ENCODE measurements around the gene ARRB1.

Gene ARRB1

DNA sequence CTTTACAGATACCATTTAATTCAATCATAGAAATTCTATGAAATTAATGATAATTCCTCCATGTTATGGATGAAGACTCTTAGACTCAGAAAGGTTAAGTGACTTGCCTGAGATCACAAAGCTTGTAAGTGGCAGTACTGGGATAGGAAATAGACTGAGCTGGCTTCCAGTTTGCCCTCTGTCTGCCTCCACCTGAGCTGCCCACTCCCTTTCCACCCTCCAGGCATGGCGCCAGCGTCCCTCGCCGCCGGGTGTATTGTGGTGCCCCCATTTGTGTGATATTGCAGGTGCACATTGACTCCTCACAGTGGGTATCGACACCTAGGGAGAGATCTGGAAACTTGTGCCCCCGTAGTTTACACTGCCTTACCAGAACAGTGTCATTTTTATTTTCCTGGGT is 38.5 kb upstream of the ARRB1 start:
- no peaks in the 10 kb centered on the region for H3K36me3 ChIP-seq
- TF ChIP-seq, protein P1, sequence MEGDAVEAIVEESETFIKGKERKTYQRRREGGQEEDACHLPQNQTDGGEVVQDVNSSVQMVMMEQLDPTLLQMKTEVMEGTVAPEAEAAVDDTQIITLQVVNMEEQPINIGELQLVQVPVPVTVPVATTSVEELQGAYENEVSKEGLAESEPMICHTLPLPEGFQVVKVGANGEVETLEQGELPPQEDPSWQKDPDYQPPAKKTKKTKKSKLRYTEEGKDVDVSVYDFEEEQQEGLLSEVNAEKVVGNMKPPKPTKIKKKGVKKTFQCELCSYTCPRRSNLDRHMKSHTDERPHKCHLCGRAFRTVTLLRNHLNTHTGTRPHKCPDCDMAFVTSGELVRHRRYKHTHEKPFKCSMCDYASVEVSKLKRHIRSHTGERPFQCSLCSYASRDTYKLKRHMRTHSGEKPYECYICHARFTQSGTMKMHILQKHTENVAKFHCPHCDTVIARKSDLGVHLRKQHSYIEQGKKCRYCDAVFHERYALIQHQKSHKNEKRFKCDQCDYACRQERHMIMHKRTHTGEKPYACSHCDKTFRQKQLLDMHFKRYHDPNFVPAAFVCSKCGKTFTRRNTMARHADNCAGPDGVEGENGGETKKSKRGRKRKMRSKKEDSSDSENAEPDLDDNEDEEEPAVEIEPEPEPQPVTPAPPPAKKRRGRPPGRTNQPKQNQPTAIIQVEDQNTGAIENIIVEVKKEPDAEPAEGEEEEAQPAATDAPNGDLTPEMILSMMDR (IDR thresholded peaks at IDR 0.05), result no peak
- no peak overlapping the region for H3K27ac ChIP-seq
- peaks cover 5 to 7% of the 10 kb centered on the region in 2 experiments for H3K4me1 ChIP-seq (ENCODE audit: control insufficient read depth in 1 of 2, insufficient read depth in 1 of 2, low read depth in 1 of 2, low read length in 1 of 2)
- no peak overlapping the region for H3K4me3 ChIP-seq (ENCODE audit: low read depth in 1 of 2, low read length in 1 of 2)
- H3K27me3 ChIP-seq, result no peaks in the 10 kb centered on the region
- H3K9me3 ChIP-seq, result no peaks in the 10 kb centered on the region

- Histone ChIP-seq H3K4me3 (ENCODE audit: low read depth in 1 of 2, low read length in 1 of 2) (no peak overlapping the region), H3K27ac (no peak overlapping the region), H3K9me3 (no peaks in the 10 kb centered on the region), H3K4me1 (ENCODE audit: control insufficient read depth in 1 of 2, insufficient read depth in 1 of 2, low read depth in 1 of 2, low read length in 1 of 2) (peaks cover 5 to 13% of the 10 kb centered on the region in 2 experiments), H3K27me3 (no peaks in the 10 kb centered on the region), H3K36me3 (no peaks in the 10 kb centered on the region)
- TF ChIP-seq, protein P1 (IDR thresholded peaks at IDR 0.05), result no peak
Observed at GRCh38 chr11:75389276-75389605, 37.8 kb upstream of the ARRB1 start.

GRCh38 chr11:75388386-75389275 is 37.2 kb upstream of the ARRB1 start:
- TF ChIP-seq, protein P1 (IDR thresholded peaks at IDR 0.05), result peak; percentile 87
- Histone ChIP-seq H3K4me3 (ENCODE audit: low read depth in 1 of 2, low read length in 1 of 2) (no peak overlapping the region), H3K9me3 (no peaks in the 10 kb centered on the region), H3K27me3 (no peaks in the 10 kb centered on the region), H3K4me1 (ENCODE audit: control insufficient read depth in 1 of 2, insufficient read depth in 1 of 2, low read depth in 1 of 2, low read length in 1 of 2) (peaks cover 8 to 19% of the 10 kb centered on the region in 2 experiments), H3K27ac (no peak overlapping the region), H3K36me3 (no peaks in the 10 kb centered on the region)

DNA sequence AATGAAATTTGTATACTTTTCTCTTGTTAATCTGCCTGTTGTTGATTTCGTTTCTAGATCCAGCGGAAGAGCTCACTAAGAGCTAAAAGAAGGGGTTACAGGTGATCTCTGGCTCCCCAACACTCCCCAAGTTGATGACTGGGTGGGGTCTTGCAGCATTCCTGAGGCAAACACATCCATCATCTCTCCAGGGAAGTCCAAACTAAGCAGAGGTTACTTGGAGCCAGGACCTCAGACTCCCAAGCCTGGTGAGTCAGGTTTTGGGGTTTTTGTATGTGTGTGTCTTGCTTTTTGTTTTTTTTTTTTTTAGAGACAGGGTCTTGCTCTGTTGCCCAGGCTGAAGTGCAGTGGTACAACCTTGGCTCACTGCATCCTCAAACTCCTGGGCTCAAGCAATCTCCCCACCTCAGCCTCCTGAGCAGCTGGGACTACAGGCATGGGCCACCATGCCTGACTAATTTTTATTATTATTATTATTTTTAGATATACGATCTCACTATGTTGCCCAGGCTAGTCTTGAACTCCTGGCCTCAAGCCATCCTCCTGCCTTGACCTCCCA is 36.4 kb upstream of the ARRB1 start:
- Histone ChIP-seq H3K36me3 (no peaks in the 10 kb centered on the region), H3K4me3 (ENCODE audit: low read depth in 1 of 2, low read length in 1 of 2) (no peak overlapping the region), H3K4me1 (ENCODE audit: control insufficient read depth in 1 of 2, insufficient read depth in 1 of 2, low read depth in 1 of 2, low read length in 1 of 2) (peaks cover 15 to 26% of the 10 kb centered on the region in 2 experiments), H3K27me3 (no peaks in the 10 kb centered on the region), H3K9me3 (no peaks in the 10 kb centered on the region), H3K27ac (no peak overlapping the region)
- TF ChIP-seq, protein P1 (IDR thresholded peaks at IDR 0.05), result no peak

DNA sequence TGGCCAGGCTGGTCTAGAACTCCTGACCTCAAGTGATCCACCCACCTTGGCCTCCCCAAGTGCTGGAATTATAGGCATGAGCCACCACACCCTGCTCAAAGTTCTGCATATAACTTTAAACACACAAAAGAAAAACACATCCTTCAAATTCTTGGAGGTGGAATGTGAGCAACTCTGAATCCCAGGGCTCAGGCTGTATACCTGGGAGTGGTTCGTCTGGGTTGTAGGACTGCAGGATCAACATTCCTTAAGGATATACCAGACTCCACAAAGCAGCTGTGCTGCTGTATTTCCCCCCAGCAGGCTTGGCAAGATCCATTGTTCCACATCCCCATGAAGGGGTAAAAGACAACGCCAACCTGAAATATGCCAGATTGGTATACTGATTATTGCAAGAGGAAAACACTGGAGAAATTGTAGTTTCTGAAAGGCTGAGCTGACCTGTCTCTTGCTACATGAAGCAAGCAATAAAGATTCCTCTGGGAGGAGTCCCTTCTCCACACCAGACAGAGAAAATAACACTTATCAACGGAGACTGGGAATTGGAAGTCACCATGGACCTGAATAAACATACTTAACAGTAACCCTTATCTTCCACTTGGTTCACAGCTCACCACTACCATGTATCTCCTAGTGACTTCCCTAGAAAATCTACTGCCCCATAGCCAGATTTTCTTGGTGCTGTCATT is 35.6 kb upstream of the ARRB1 start:
- H3K27ac ChIP-seq, result no peak overlapping the region
- no peaks in the 10 kb centered on the region for H3K27me3 ChIP-seq
- H3K36me3 ChIP-seq, result no peaks in the 10 kb centered on the region
- no peak overlapping the region for H3K4me3 ChIP-seq (ENCODE audit: low read depth in 1 of 2, low read length in 1 of 2)
- TF ChIP-seq, protein P1 (IDR thresholded peaks at IDR 0.05), result no peak
- no peaks in the 10 kb centered on the region for H3K9me3 ChIP-seq
- peaks cover 15 to 26% of the 10 kb centered on the region in 2 experiments for H3K4me1 ChIP-seq (ENCODE audit: control insufficient read depth in 1 of 2, insufficient read depth in 1 of 2, low read depth in 1 of 2, low read length in 1 of 2)
